ENCODE measurements around the gene TRAPPC1. TPM values are rescaled to one million over a fixed set of nuclear protein-coding genes. Genes with fewer than 3 reads are reported as not detected.
"Not testable (repeated sequence)": the region's sequence is repeated elsewhere in the genome, so short reads cannot be mapped to it uniquely, and the experiment has no call there.

TRAPPC1 gene
- total RNA-seq, 2 experiments from 2014 or later: 39.3 to 39.5 TPM

GRCh38 chr17:7959503-7960253 is 27.9 kb upstream of the TRAPPC1 start:
- POLR2A ChIA-PET: no interaction called here
- H3K36me3 Mint-ChIP-seq (ENCODE audit: low read depth): no peaks in the 10 kb centered on the region
- CTCF ChIA-PET: no interaction called here

GRCh38 chr17:7956228-7956965 is 24.7 kb upstream of the TRAPPC1 start:
- ATAC-seq (ENCODE audit: poor library complexity) (no peak), DNase-seq (no peak)
- Mint-ChIP-seq H3K4me1 (ENCODE audit: low read depth) (peaks cover 3% of the 10 kb centered on the region), H3K27me3 (peaks cover 6% of the 10 kb centered on the region), H3K27ac (no peak overlapping the region), H3K36me3 (ENCODE audit: low read depth) (no peaks in the 10 kb centered on the region), H3K9me3 (no peaks in the 10 kb centered on the region), H3K4me3 (no peak overlapping the region)
- intact Hi-C loops (cut with DNase I, micrococcal nuclease): no loop called here
- H3K27me3 ChIP-seq (ENCODE audit: control insufficient read depth in 1 of 2, insufficient read depth in 2 of 2, low read length in 2 of 2): no peaks in the 10 kb centered on the region
- no peak for TF ChIP-seq CTCF (IDR thresholded peaks at IDR 0.05)
- ChIA-PET CTCF (no interaction called here), POLR2A (no interaction called here)
- no peak overlapping the region for H3K4me3 ChIP-seq (ENCODE audit: low read length)
- H3K4me1 ChIP-seq (ENCODE audit: insufficient read depth, low read length): no peaks in the 10 kb centered on the region
- H3K27ac ChIP-seq (ENCODE audit: low read depth in 1 of 2, low read length in 2 of 2): no peak overlapping the region
- no peaks in the 10 kb centered on the region for H3K9me3 ChIP-seq (ENCODE audit: control insufficient read depth in 1 of 2, insufficient read depth in 1 of 2, low read length in 2 of 2)
- no peaks in the 10 kb centered on the region for H3K36me3 ChIP-seq (ENCODE audit: insufficient read depth, low read length)

More at GRCh38 chr17:7959503-7960253, 27.9 kb upstream of the TRAPPC1 start:
- no peak for TF ChIP-seq CTCF (IDR thresholded peaks at IDR 0.05)
- DNase-seq (no peak), ATAC-seq (ENCODE audit: poor library complexity) (no peak)
- H3K4me1 Mint-ChIP-seq (ENCODE audit: low read depth): no peaks in the 10 kb centered on the region
- peaks cover 13% of the 10 kb centered on the region for H3K27me3 Mint-ChIP-seq
- Histone ChIP-seq H3K9me3 (ENCODE audit: control insufficient read depth in 1 of 2, insufficient read depth in 1 of 2, low read length in 2 of 2) (no peaks in the 10 kb centered on the region), H3K27me3 (ENCODE audit: control insufficient read depth in 1 of 2, insufficient read depth in 2 of 2, low read length in 2 of 2) (no peaks in the 10 kb centered on the region), H3K4me3 (ENCODE audit: low read length) (no peak overlapping the region), H3K36me3 (ENCODE audit: insufficient read depth, low read length) (no peaks in the 10 kb centered on the region), H3K27ac (ENCODE audit: low read depth in 1 of 2, low read length in 2 of 2) (no peak overlapping the region), H3K4me1 (ENCODE audit: insufficient read depth, low read length) (no peaks in the 10 kb centered on the region)
- H3K4me3 Mint-ChIP-seq: no peak overlapping the region
- intact Hi-C loops (cut with DNase I, micrococcal nuclease): no loop called here
- H3K9me3 Mint-ChIP-seq: no peaks in the 10 kb centered on the region
- H3K27ac Mint-ChIP-seq: no peak overlapping the region

GRCh38 chr17:7955414-7956227 is 23.9 kb upstream of the TRAPPC1 start:
- ChIA-PET CTCF (no interaction called here), POLR2A (no interaction called here)
- Mint-ChIP-seq H3K9me3 (no peaks in the 10 kb centered on the region), H3K27ac (no peak overlapping the region), H3K27me3 (peaks cover 2% of the 10 kb centered on the region), H3K4me3 (no peak overlapping the region), H3K36me3 (ENCODE audit: low read depth) (no peaks in the 10 kb centered on the region), H3K4me1 (ENCODE audit: low read depth) (peaks cover 6% of the 10 kb centered on the region)
- intact Hi-C loops (cut with DNase I, micrococcal nuclease): no loop called here
- Histone ChIP-seq H3K27ac (ENCODE audit: low read depth in 1 of 2, low read length in 2 of 2) (no peak overlapping the region), H3K36me3 (ENCODE audit: insufficient read depth, low read length) (no peaks in the 10 kb centered on the region), H3K4me1 (ENCODE audit: insufficient read depth, low read length) (no peaks in the 10 kb centered on the region), H3K9me3 (ENCODE audit: control insufficient read depth in 1 of 2, insufficient read depth in 1 of 2, low read length in 2 of 2) (no peaks in the 10 kb centered on the region), H3K4me3 (ENCODE audit: low read length) (no peak overlapping the region), H3K27me3 (ENCODE audit: control insufficient read depth in 1 of 2, insufficient read depth in 2 of 2, low read length in 2 of 2) (no peaks in the 10 kb centered on the region)
- TF ChIP-seq CTCF (IDR thresholded peaks at IDR 0.05): no peak
- ATAC-seq (ENCODE audit: poor library complexity) (no peak), DNase-seq (no peak)

- H3K4me3 Mint-ChIP-seq; H3K27me3 ChIP-seq (ENCODE audit: control insufficient read depth in 1 of 2, insufficient read depth in 2 of 2, low read length in 2 of 2); H3K9me3 ChIP-seq (ENCODE audit: control insufficient read depth in 1 of 2, insufficient read depth in 1 of 2, low read length in 2 of 2); H3K27ac Mint-ChIP-seq; CTCF ChIA-PET; H3K27ac ChIP-seq (ENCODE audit: low read depth in 1 of 2, low read length in 2 of 2); H3K9me3 Mint-ChIP-seq; intact Hi-C loops (cut with DNase I, micrococcal nuclease); H3K4me1 ChIP-seq (ENCODE audit: insufficient read depth, low read length); H3K27me3 Mint-ChIP-seq; POLR2A ChIA-PET; H3K4me3 ChIP-seq (ENCODE audit: low read length); ATAC-seq (ENCODE audit: poor library complexity); DNase-seq: not testable (repeated sequence)
- H3K36me3 ChIP-seq (ENCODE audit: insufficient read depth, low read length): peaks cover 10% of the 10 kb centered on the region
- Mint-ChIP-seq H3K36me3 (ENCODE audit: low read depth) (peaks cover 20% of the 10 kb centered on the region), H3K4me1 (ENCODE audit: low read depth) (peaks cover 10% of the 10 kb centered on the region)
Measured at GRCh38 chr17:7953266-7953665, 21.5 kb upstream of the TRAPPC1 start.

Data from CD4-positive, alpha-beta T cell (primary cell).